Tibial artery (tissue), 4 donors: ENCODE data around the gene MPDU1.

Experiments used
- DNase-seq, 2 donors: peaks; one replicate each; pipeline ENCODE4 v3.0.0-alpha.2; 2019
- H3K27ac ChIP-seq, 2 donors: fragments of 200-600 bp; sonication (generic) in 1 of 2; 1 replicate in 1 of 2; 2 replicates in 1 of 2; pipeline ENCODE4 v1.5.1; 2018 to 2019; ENCODE audit warnings: mild to moderate bottlenecking in 1 of 2
- H3K27me3 ChIP-seq, 2 donors: fragments of 200-600 bp; sonication (generic) in 1 of 2; one replicate each; pipeline versions ENCODE4 v1.5.1 to v1.6.0; 2016 to 2019
- H3K36me3 ChIP-seq, 3 donors: fragments of 200-600 bp; sonication (generic) in 2 of 3; one replicate each; pipeline ENCODE4 v1.5.1; 2016 to 2019; ENCODE audit warnings: mild to moderate bottlenecking in 2 of 3
- H3K4me1 ChIP-seq, 4 donors: fragments of 200-600 bp; sonication (generic) in 2 of 4; 1 replicate in 3 of 4; 2 replicates in 1 of 4; pipeline ENCODE4 v1.5.1; 2016 to 2019
- H3K4me3 ChIP-seq, 2 donors: fragments of 200-600 bp; sonication (generic) in 1 of 2; 1 replicate in 1 of 2; 2 replicates in 1 of 2; pipeline ENCODE4 v1.5.1; 2018 to 2019; ENCODE audit warnings: mild to moderate bottlenecking in 2 of 2
- H3K9me3 ChIP-seq, 3 donors: fragments of 200-600 bp; sonication (generic) in 1 of 3; one replicate each; pipeline ENCODE4 v1.5.1; 2016 to 2019
- CTCF ChIP-seq, 2 experiments: fragments of 200-600 bp in 1 of 2; fragments of 450-650 bp in 1 of 2; IDR thresholded peaks; one replicate each; pipeline ENCODE4 v1.5.1; 2017 to 2019; ENCODE audit warnings: antibody characterized with exemption in 2 of 2, mild to moderate bottlenecking in 1 of 2, moderate library complexity in 1 of 2
- intact Hi-C: fragments of 100-400 bp; cut with DNase I; formaldehyde crosslinking; loops from one replicate; pipeline ENCODE4 v1.15.0; 2023; ENCODE audit warnings: low total_unique reads

Gene MPDU1

GRCh38 chr17:7548585-7549400 is 34.9 kb upstream of the MPDU1 start, which contains the start of gene TNFSF12:
Gene TNFSF12, plus strand, starts transcription at chr17:7549058. Its CDS starts 96 bp downstream, at chr17:7549154.
- peaks cover 0 to 18% (median 15%) of the 10 kb centered on the region in 4 donors for H3K4me1 ChIP-seq
- peak within 1 kb of the TSS; percentile 90 to 93 for H3K27ac ChIP-seq
- TF ChIP-seq CTCF (IDR thresholded peaks at IDR 0.05) = peak; percentile 28 to 29
- peaks cover 3 to 22% (median 13%) of the 10 kb centered on the region in 3 donors for H3K36me3 ChIP-seq
- DNase-seq = peak; percentile 70 to 84
- no peaks in the 10 kb centered on the region for H3K27me3 ChIP-seq
- intact Hi-C loops = no loop called here
- peak within 1 kb of the TSS; percentile 68 to 75 for H3K4me3 ChIP-seq
- H3K9me3 ChIP-seq = no peaks in the 10 kb centered on the region

DNA sequence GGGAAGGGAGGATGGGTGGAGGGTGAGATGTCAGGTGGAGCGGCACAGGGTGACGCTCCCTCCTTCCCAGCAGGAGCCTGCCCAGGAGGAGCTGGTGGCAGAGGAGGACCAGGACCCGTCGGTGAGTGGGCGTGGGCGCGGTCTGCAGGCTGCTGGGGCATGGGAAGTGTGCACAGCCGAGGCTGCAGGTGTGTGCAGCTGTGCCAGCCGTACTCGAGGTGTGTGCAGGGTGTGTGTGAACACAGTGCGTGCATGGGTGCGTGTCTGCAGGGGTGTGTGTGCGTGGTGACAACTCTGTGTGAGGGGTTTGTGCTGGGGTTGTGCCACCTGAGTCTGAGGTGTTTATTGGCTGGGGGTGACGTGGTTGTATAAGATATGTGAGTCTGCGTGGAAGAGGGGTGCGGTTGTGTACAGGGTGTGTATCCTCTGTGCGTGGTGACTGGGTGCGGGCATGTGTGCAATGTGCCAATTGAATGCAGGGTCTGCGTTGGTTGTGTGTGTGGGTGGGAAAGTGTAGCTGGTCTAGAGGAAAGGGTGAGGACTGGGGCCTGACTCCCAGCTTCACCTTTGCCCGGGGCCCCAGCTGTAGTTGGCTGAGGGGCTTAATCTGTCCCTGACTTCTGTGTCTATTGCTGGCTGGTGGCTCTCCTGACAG is 34.1 kb upstream of the MPDU1 start:
- Histone ChIP-seq H3K9me3 (no peaks in the 10 kb centered on the region), H3K36me3 (peaks cover 3 to 24% (median 13%) of the 10 kb centered on the region in 3 donors), H3K27me3 (no peaks in the 10 kb centered on the region), H3K4me1 (peaks cover 0 to 18% (median 15%) of the 10 kb centered on the region in 4 donors), H3K4me3 (peak overlapping the region; percentile 68 to 75), H3K27ac (peak overlapping the region; percentile 90 to 93)
- no peak for DNase-seq
- no peak for TF ChIP-seq CTCF (IDR thresholded peaks at IDR 0.05)
- intact Hi-C loops = no loop called here

GRCh38 chr17:7550344-7550743 is 33.3 kb upstream of the MPDU1 start:
- TF ChIP-seq CTCF (IDR thresholded peaks at IDR 0.05) = no peak
- Histone ChIP-seq H3K9me3 (no peaks in the 10 kb centered on the region), H3K4me3 (peak overlapping the region in 1 of 2 donors; percentile 68), H3K27ac (peak overlapping the region; percentile 90 to 93), H3K36me3 (peaks cover 3 to 24% (median 13%) of the 10 kb centered on the region in 3 donors), H3K27me3 (no peaks in the 10 kb centered on the region), H3K4me1 (peaks cover 0 to 18% (median 15%) of the 10 kb centered on the region in 4 donors)
- no peak for DNase-seq
- intact Hi-C loops = no loop called here

DNA sequence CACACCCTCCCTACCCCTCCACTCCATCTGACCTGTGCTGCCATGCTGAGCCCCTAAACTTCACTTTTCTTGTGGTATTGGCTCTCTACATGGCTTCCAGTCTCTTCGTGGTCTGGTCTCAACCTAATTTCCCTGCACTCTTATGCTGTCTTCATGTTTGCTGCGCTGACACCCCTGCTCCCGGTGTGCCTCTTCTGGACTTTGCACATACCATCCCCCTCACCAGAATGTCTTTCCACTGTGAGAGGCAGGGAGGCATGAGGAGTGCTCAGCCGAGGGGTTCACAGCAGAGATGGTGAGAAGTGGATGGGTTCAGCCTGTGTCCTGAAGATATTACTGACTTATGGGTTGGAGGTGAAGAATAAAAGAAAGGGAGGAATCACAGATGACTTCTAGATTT is 32.3 kb upstream of the MPDU1 start:
- no peak for DNase-seq
- H3K27me3 ChIP-seq = no peaks in the 10 kb centered on the region
- H3K27ac ChIP-seq = no peak overlapping the region

GRCh38 chr17:7552621-7553051 is 31.0 kb upstream of the MPDU1 start:
- TF ChIP-seq CTCF (IDR thresholded peaks at IDR 0.05) = no peak
- H3K27me3 ChIP-seq = no peaks in the 10 kb centered on the region
- intact Hi-C loops = no loop called here
- DNase-seq = peak in 1 of 2 donors; percentile 35
- peaks cover 3 to 24% (median 13%) of the 10 kb centered on the region in 3 donors for H3K36me3 ChIP-seq
- no peaks in the 10 kb centered on the region for H3K9me3 ChIP-seq
- H3K4me1 ChIP-seq = peaks cover 0 to 24% (median 21%) of the 10 kb centered on the region in 4 donors
- no peak overlapping the region for H3K27ac ChIP-seq
- H3K4me3 ChIP-seq = no peak overlapping the region

More for the DNA sequence above, 32.3 kb upstream of the MPDU1 start:
- TF ChIP-seq CTCF (IDR thresholded peaks at IDR 0.05) = no peak
- H3K9me3 ChIP-seq = no peaks in the 10 kb centered on the region
- H3K4me3 ChIP-seq = no peak overlapping the region
- intact Hi-C loops = no loop called here
- peaks cover 0 to 18% (median 15%) of the 10 kb centered on the region in 4 donors for H3K4me1 ChIP-seq
- peaks cover 3 to 24% (median 13%) of the 10 kb centered on the region in 3 donors for H3K36me3 ChIP-seq
